ENCODE data around the gene RSRP1.

RSRP1 gene

GRCh38 chr1:25217015-25217414 is 30.2 kb downstream of the RSRP1 start:
- no peak for DNase-seq

DNA sequence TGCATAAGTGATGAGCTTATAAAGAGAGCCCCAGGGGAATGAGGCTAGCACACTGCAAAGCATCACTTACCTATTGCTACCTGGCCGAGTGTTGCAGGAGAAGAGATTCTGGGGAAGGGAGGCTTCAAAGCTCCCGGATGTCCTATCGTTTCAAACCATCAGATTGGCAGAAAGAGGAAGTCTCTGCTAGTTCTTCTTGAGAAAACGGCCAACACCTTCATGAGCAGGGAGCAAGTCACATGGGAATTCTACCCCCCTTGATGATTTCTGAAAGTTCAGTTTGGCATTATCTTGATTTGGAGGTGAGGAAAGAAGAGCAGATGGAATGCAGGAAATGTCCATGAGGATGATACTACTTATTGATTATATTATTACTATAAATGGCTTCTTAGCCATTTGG is 31.1 kb downstream of the RSRP1 start:
- DNase-seq: no peak

DNA sequence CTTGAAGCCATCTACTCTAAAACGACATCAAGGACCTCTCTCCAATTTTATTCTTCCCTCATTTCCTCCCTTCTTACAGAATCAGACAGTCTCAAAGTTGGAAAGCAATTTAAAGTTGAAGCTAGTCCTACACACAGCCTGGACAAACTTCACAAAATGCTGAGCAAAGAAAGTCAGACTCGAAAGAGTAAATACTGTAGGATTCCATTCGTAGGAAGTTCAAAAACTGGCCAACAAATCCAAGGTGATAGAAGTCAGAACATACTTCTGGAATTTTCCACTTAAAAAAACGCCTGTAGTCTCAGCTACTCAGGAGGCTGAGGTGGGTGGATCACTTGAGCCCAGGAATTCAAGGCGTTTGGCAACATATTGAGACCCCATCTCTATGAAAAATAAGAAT is 34.5 kb downstream of the RSRP1 start:
- no peak for DNase-seq

GRCh38 chr1:25210728-25211127 is 36.5 kb downstream of the RSRP1 start:
- no peak for DNase-seq

- no peak for DNase-seq
Observed at GRCh38 chr1:25209516-25209915, 37.7 kb downstream of the RSRP1 start.

DNA sequence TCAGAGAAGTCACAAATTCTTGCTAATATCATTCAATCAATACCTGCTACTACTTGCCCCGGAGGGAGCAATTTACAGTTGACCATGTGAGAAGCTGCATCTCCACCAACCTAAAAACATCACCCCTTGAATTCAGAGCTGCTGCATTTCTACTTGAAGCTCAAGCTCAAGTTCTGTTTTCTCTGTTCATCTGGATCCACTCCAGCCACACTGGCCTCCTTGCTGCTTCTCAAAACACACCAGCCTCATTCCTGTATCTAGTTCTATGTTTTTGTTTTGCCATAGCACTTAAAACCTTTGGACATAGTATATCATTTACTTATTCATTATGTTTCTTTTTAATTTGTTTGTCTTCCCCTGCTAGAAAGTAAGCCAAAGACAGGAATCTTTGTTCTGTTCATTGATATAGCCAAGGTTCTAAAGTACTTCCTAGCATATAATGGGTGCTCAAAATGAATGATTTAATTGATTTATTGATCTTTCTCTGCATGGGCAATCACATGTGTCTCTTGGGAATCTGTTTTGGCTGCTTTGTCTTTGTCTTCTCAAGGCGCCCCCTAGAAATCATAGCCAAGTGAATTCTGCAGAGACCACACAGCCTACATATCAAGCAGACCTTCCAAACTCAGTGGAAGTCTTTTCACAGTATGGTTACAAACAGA is 38.6 kb downstream of the RSRP1 start:
- no peak for DNase-seq

DNA sequence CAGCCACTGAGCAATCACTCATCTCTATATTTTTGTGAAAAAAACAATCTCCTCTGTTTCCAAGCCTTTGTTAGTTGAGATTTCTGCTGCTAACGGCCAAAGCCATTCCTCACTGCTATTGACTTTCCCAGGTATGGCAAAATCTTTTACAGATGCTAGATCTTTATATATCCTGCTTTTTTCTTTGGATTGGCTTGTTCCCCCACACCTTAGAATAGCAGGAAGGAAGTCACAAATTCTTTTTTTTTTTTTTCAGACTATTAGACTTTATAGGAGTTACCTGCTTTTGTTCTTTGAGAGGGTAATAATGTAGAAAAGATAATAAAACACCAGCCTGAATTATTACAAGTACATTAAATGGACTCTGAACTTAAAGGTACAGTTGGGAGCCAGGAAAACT is 39.2 kb downstream of the RSRP1 start:
- no peak for DNase-seq

GRCh38 chr1:25206201-25206600 is 41.1 kb downstream of the RSRP1 start:
- no peak for DNase-seq

- no peak for DNase-seq
Observed at GRCh38 chr1:25205786-25206185, 41.5 kb downstream of the RSRP1 start.

DNA sequence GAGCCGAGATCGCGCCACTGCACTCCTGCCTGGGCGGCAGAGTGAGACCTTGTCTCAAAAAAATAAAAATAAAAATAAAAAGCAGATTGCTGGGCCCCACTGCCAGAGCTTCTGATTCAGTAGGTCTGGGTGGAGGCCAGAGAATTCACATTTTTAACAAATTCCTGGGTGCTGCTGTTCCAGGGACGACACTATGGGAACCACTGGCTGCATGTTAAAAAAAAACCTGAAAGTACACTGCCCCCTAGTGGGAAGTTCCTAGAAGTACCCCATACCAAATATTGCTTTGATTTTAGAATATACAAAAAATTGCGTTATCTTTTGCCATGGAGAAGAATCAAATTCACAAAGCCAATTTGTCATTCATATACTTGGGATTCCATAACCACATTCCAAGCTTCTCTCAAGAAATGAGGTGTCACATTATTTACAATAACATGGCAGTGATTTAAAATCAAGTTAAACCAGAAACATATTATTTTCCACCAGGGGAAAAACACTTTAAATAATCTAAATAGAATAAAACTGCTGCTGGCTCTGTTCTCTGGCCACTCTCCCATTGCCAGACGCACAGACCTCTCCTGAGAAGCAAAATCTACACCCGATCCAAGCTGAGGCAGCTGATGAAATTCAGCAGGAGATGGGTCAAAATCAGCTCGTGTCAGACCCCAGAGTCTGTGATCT is 42.3 kb downstream of the RSRP1 start:
- no peak for DNase-seq

GRCh38 chr1:25201006-25201405 is 46.2 kb downstream of the RSRP1 start:
- no peak for DNase-seq

DNA sequence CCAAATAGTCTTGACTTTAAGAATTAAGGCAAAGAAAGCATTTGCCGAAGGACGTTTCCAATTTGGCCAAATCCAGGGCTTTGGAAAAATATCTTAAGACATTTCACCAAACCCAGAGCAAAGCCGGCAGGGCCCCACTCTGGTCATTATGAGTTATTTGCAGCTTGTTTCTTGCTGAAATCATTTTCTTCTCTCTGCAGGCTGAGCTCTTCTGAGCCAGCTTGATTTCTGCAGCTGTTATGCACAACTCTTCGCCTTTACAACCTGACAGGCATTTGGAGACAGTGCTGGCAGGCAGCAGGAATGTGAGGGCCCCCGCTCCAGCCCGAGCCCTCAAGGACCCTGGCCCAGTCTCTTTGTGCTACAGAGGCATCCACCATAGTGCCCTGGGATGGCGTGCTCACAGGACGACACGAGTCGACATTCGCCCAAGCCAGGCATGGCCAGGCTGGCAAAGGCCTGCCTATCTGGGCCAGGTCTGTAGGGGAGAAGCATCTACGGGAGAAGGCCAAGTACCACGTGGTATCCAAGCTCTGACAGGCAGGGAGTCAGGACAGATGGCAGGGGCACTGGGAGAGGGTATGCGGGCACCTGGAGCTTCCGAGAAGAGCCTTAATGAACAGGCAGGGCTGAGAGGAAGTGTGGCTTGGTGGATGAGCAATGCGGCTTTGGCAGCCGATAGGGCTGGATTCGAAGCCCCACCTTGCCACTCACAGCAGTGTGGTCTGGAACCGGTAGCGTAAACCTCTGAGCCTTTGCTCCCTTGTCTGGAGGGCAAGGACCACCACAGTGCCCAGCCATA is 47.2 kb downstream of the RSRP1 start:
- DNase-seq: no peak

DNA sequence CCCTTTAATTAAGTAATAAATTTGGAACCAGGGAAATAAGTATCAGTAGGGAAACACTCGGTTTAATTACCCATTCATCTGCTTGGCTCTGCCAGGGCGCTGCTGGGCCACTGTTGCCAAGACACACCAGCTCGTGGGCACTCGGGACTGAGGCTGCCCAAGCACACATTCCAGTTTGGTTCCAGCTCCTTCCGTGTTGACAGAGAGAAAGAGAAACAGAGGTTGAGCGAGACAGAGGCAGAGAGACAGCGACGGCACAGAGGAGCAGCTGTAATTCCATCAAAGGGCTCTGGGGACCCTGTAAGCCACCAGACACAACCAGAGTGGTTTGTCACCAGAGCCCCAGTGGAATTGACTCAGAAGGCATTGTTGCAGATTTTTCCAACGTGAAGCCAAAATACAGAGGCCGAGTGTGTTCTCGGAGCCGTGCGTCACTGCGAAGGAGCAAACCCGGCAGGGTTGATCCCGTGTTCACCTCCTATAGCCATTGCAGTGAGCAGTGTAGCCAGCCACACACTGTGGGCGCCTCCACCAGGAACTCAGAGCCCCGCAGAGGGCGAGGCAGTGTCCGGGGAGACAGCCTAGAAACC is 48.5 kb downstream of the RSRP1 start:
- DNase-seq: no peak

- DNase-seq: no peak
Observed at GRCh38 chr1:25197982-25198662, 49.1 kb downstream of the RSRP1 start.

DNA sequence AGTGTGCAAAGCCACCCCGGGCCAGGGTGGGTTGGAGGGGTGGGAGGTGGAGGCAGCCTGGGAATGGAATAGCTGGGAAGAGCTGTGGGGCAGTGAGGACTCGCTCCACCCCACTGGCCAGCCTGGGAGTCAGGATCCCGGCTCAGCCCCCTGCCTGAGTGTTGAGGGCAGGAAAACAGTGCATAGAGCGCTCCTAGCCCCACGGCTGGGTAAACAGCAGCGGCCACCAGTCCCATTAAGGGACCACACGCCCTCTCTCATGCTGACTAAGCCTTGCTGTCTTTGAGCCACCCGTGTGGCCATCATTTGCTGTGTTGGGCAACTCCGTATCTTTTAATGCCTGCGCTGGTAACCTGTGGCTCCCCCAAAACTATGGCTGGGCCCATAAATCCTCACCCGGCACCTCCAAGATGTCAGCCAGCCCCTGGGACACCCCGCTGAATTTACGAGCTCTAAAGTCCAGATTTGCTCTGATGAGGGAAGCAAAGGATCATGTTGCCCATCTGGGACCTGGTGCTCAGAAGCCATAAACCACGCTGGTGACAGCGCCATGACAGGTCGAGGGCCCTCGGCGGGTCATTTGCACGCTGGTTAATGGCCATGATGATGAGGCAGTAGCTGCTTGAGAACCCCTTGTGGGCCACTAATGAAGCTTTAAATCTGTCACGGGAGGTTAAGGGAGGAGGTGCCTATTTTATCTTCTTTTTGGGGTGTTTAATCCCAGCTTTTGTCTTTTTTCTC is 49.8 kb downstream of the RSRP1 start:
- no peak for DNase-seq

DNA sequence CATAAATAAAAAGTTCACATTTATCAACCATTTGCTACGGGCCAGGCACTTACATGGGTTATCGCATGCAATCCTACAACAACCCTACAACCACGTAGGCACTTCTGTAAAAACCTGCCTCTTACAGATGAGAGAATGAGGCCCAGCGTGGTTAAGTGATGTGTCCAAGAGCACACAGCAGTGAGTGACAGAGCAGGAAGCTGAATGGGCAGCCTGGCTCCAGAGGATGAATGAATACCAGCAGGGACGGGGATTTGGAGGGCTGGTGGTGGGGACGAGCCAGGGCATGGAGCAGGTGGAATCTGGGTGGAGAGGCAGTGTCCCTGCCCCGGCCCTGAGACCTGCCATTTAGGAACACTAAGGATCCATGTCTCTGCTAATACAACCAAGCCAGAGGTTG is 50.4 kb downstream of the RSRP1 start:
- DNase-seq: no peak

- DNase-seq: no peak
Observed at GRCh38 chr1:25195835-25196234, 51.4 kb downstream of the RSRP1 start.

- no peak for DNase-seq
Observed at GRCh38 chr1:25194572-25195020, 52.7 kb downstream of the RSRP1 start.

- DNase-seq: no peak
Observed at GRCh38 chr1:25194054-25194453, 53.2 kb downstream of the RSRP1 start.

GRCh38 chr1:25193229-25193628 is 54.0 kb downstream of the RSRP1 start:
- DNase-seq: no peak

Measured in activated naive CD4-positive, alpha-beta T cell (primary cell).